Keratinocyte (primary cell): ENCODE measurements around the gene JOSD2. TPM values are rescaled to one million over a fixed set of nuclear protein-coding genes. Genes with fewer than 3 reads are reported as not detected.

Source experiments
- DNase-seq: peaks from one replicate; pipeline ENCODE4 v3.0.0-alpha.2; 2011; ENCODE audit warnings: low read depth, missing footprints, low spot score
- FAIRE-seq: peaks from 2 replicates; lab custom pipeline; 2011; peaks lifted over from hg19 to GRCh38; lab: Jason Lieb, UNC
- H2AFZ ChIP-seq: 2 replicates; pipeline ENCODE4 v1.6.0; 2012; ENCODE audit warnings: low read length, control low read depth, inconsistent platforms; ENCODE audit not compliant: control insufficient read depth
- H3K27ac ChIP-seq: 2 replicates; pipeline ENCODE4 v1.5.1; 2011; ENCODE audit warnings: low read length; ENCODE audit not compliant: control insufficient read depth, insufficient read depth
- H3K27me3 ChIP-seq: 3 replicates; pipeline ENCODE4 v1.6.0; 2011; ENCODE audit warnings: low read length; ENCODE audit not compliant: control insufficient read depth, insufficient read depth; ENCODE audit errors: extremely low read depth
- H3K36me3 ChIP-seq, 2 experiments: 2 replicates in 1 of 2; 3 replicates in 1 of 2; pipeline ENCODE4 v1.5.1; 2011; ENCODE audit warnings: low read length in 2 of 2, mild to moderate bottlenecking in 1 of 2; ENCODE audit not compliant: control insufficient read depth in 2 of 2, insufficient read depth in 2 of 2; ENCODE audit errors: extremely low read depth in 1 of 2
- H3K4me1 ChIP-seq: 3 replicates; pipeline ENCODE4 v1.5.1; 2011; ENCODE audit warnings: low read length; ENCODE audit not compliant: control insufficient read depth, insufficient read depth; ENCODE audit errors: extremely low read depth
- H3K4me2 ChIP-seq: 3 replicates; pipeline ENCODE4 v1.6.0; 2011; ENCODE audit warnings: low read depth, low read length; ENCODE audit not compliant: control insufficient read depth, insufficient read depth; ENCODE audit errors: extremely low read depth
- H3K4me3 ChIP-seq, 3 experiments: fragments of 200-600 bp in 1 of 3; sonication (generic) in 1 of 3; 2 replicates in 2 of 3; 3 replicates in 1 of 3; pipeline ENCODE4 v1.5.1; 2011 to 2016; ENCODE audit warnings: low read length in 3 of 3, mild to moderate bottlenecking in 3 of 3, control low read depth in 2 of 3, inconsistent platforms in 1 of 3, low read depth in 1 of 3, mixed read lengths in 1 of 3, mixed run types in 1 of 3, moderate library complexity in 1 of 3; ENCODE audit not compliant: control insufficient read depth in 2 of 3, insufficient read depth in 2 of 3; ENCODE audit errors: extremely low read depth in 1 of 3
- H3K79me2 ChIP-seq: 2 replicates; pipeline ENCODE4 v1.6.0; 2012; ENCODE audit warnings: low read length; ENCODE audit not compliant: control insufficient read depth, insufficient read depth
- H3K9ac ChIP-seq: 3 replicates; pipeline ENCODE4 v1.6.0; 2011; ENCODE audit warnings: low read length; ENCODE audit not compliant: control insufficient read depth, insufficient read depth; ENCODE audit errors: extremely low read depth
- H3K9me1 ChIP-seq: 3 replicates; pipeline ENCODE4 v1.6.0; 2011; ENCODE audit warnings: low read length; ENCODE audit not compliant: control insufficient read depth, insufficient read depth; ENCODE audit errors: extremely low read depth
- H3K9me3 ChIP-seq: 2 replicates; pipeline ENCODE4 v1.5.1; 2012; ENCODE audit warnings: low read depth, low read length; ENCODE audit not compliant: control insufficient read depth
- H4K20me1 ChIP-seq: 3 replicates; pipeline ENCODE4 v1.6.0; 2011; ENCODE audit warnings: low read length; ENCODE audit not compliant: control insufficient read depth, insufficient read depth; ENCODE audit errors: extremely low read depth
- EZH2 ChIP-seq: IDR thresholded peaks from one replicate; pipeline ENCODE4 v1.6.1; 2012; ENCODE audit warnings: inconsistent platforms, mild to moderate bottlenecking, low read length, moderate library complexity
- dilution Hi-C: fragments of 300-500 bp; cut with MboI; formaldehyde crosslinking; loops from one replicate; pipeline ENCODE4 v1.7.0; 2020; ENCODE audit warnings: low sequenced_read_pairs; ENCODE audit not compliant: extremely low pct_ligation_motif_present
- polyA plus RNA-seq, 5 experiments: library from polyadenylated mRNA; depleted of rRNA in 3 of 5; stranded (reverse) in 3 of 5; stranded (forward) in 1 of 5; unstranded in 1 of 5; fragments of >200 nt; gene quantifications; 1 replicate in 1 of 5; 2 replicates in 3 of 5; 3 replicates in 1 of 5; pipeline versions ENCODE4 v1.2.1 to v1.2.3, GENCODE V29; 2011 to 2012; ENCODE audit warnings: missing spikeins in 2 of 5, low read depth in 1 of 5, low replicate concordance in 1 of 5
- TF ChIP-seq, protein P1 (sequence below), 3 experiments: IDR thresholded peaks in 1 of 3; conservative IDR thresholded peaks in 1 of 3; optimal IDR thresholded peaks in 1 of 3; 2 replicates in 2 of 3; 3 replicates in 1 of 3; pipeline versions ENCODE3 to v1.5.1; 2011; ENCODE audit warnings: low read length in 3 of 3, mild to moderate bottlenecking in 3 of 3, moderate library complexity in 2 of 3, control low read depth in 1 of 3, inconsistent platforms in 1 of 3; ENCODE audit not compliant: insufficient read depth in 2 of 3; ENCODE audit errors: extremely low read depth in 1 of 3

Gene JOSD2
- polyA plus RNA-seq, 1 donor (not counting 4 experiments of a cell fraction or from before 2014, with no cell fraction given) = 18.7 TPM

DNA sequence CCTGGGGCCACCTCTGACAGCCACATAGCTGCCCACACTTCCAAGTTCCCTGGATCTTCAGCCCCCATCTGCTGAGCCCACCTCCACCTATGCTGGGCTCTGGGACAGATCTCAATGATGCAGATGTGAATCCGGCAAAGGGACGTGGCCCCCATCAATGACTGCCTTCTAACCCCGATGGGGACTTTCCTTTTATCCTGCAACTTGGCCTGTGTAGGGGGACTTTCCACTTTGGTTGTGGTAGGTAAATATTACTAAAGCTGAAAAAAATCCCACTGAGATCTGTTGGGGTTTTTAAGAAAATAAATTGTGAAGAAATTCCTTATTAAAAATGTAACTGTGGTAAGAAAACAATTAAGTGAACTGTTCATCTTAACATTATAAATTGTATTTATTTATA lies 23.5 kb upstream of the JOSD2 start:
- Histone ChIP-seq H4K20me1 (no peaks in the 10 kb centered on the region), H3K27me3 (peaks cover 5% of the 10 kb centered on the region), H3K9ac (no peak overlapping the region), H3K4me1 (no peaks in the 10 kb centered on the region), H3K27ac (no peak overlapping the region), H3K4me3 (no peak overlapping the region), H3K9me3 (no peaks in the 10 kb centered on the region), H3K4me2 (no peak overlapping the region), H3K36me3 (no peaks in the 10 kb centered on the region), H3K79me2 (no peaks in the 10 kb centered on the region), H3K9me1 (no peaks in the 10 kb centered on the region), H2AFZ (no peak overlapping the region)
- DNase-seq = no peak
- FAIRE-seq = no peak
- TF ChIP-seq, protein P1, sequence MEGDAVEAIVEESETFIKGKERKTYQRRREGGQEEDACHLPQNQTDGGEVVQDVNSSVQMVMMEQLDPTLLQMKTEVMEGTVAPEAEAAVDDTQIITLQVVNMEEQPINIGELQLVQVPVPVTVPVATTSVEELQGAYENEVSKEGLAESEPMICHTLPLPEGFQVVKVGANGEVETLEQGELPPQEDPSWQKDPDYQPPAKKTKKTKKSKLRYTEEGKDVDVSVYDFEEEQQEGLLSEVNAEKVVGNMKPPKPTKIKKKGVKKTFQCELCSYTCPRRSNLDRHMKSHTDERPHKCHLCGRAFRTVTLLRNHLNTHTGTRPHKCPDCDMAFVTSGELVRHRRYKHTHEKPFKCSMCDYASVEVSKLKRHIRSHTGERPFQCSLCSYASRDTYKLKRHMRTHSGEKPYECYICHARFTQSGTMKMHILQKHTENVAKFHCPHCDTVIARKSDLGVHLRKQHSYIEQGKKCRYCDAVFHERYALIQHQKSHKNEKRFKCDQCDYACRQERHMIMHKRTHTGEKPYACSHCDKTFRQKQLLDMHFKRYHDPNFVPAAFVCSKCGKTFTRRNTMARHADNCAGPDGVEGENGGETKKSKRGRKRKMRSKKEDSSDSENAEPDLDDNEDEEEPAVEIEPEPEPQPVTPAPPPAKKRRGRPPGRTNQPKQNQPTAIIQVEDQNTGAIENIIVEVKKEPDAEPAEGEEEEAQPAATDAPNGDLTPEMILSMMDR (optimal IDR thresholded peaks at IDR 0.05 in 1 of 3, IDR thresholded peaks at IDR 0.05 in 1 of 3, conservative IDR thresholded peaks at IDR 0.05 in 1 of 3; ENCODE audit: extremely low read depth in 1 of 3, insufficient read depth in 2 of 3, low read length in 3 of 3) = no peak
- no peak for TF ChIP-seq EZH2
- dilution Hi-C loops = no loop called here

DNA sequence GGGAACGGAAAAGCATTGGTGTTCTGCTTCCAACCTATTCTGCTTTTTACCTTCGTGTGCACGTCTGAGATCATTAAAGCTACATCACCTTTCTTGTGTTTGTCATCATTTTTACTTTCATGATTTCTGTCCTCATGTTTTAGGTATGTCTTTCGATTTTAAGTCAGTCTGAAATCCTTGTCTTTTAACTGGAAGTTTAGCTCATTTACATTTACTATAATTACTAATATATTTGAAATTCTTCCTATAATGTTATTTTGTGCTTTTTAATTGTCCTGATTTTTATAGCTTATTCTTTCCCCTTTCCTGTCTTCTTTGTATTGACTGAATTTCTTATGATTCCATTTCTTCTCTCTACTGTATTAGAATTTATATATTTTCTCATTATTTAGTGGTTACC lies 22.0 kb upstream of the JOSD2 start:
- Histone ChIP-seq H3K27me3 (peaks cover 5% of the 10 kb centered on the region), H3K79me2 (no peaks in the 10 kb centered on the region), H3K4me1 (no peaks in the 10 kb centered on the region), H2AFZ (no peak overlapping the region), H3K4me2 (no peak overlapping the region), H3K4me3 (no peak overlapping the region), H4K20me1 (no peaks in the 10 kb centered on the region), H3K9me3 (no peaks in the 10 kb centered on the region), H3K27ac (no peak overlapping the region), H3K36me3 (no peaks in the 10 kb centered on the region), H3K9me1 (no peaks in the 10 kb centered on the region), H3K9ac (no peak overlapping the region)
- FAIRE-seq (no peak), DNase-seq (no peak)
- dilution Hi-C loops = no loop called here
- TF ChIP-seq EZH2 = no peak
- TF ChIP-seq, protein P1 (optimal IDR thresholded peaks at IDR 0.05 in 1 of 3, IDR thresholded peaks at IDR 0.05 in 1 of 3, conservative IDR thresholded peaks at IDR 0.05 in 1 of 3; ENCODE audit: extremely low read depth in 1 of 3, insufficient read depth in 2 of 3, low read length in 3 of 3) = no peak
